ENCODE data around the gene TRIM46. TPM values are rescaled to one million over a fixed set of nuclear protein-coding genes. Genes with fewer than 3 reads are reported as not detected.

The TRIM46 gene
- total RNA-seq, 1 donor from 2014 or later, result 1.2 TPM

- peaks cover 38% of the 10 kb centered on the region for H3K36me3 Mint-ChIP-seq (ENCODE audit: low read depth)
These were observed 36.9 kb upstream of the TRIM46 start for GRCh38 chr1:155136748-155137147.

GRCh38 chr1:155137154-155137949 lies 36.3 kb upstream of the TRIM46 start:
- intact Hi-C loops (cut with micrococcal nuclease), result loop anchor here (2.0 kb wide), 2 partner anchors 13 to 53 kb away; no protein-coding TSS in a partner anchor
- Mint-ChIP-seq H3K36me3 (ENCODE audit: low read depth) (peaks cover 38% of the 10 kb centered on the region), H3K27ac (peak overlapping the region; percentile 99), H3K9me3 (no peaks in the 10 kb centered on the region), H3K4me3 (peak overlapping the region; percentile 96), H3K27me3 (no peaks in the 10 kb centered on the region), H3K4me1 (peaks cover 47% of the 10 kb centered on the region)
- CTCF ChIA-PET, result interaction anchor here (1.7 to 4.5 kb wide), 2 partner anchors 30 to 35 kb away, joined by 5 to 40 read pairs; partner anchors contain the start of gene KRTCAP2
- DNase-seq (no peak), ATAC-seq (ENCODE audit: low read depth) (no peak)
- POLR2A ChIA-PET, result interaction anchor here (1.1 to 5.4 kb wide), 5 partner anchors 11 to 591 kb away, joined by 3 to 92 read pairs (median 63); partner anchors contain the start of genes KRTCAP2 and TRIM46
- no peak for TF ChIP-seq CTCF (IDR thresholded peaks at IDR 0.05)

More at GRCh38 chr1:155136748-155137147, 36.9 kb upstream of the TRIM46 start:
- Mint-ChIP-seq H3K4me3 (peak overlapping the region; percentile 96), H3K27ac (peak overlapping the region; percentile 99), H3K4me1 (peaks cover 47% of the 10 kb centered on the region), H3K9me3 (no peaks in the 10 kb centered on the region), H3K27me3 (no peaks in the 10 kb centered on the region)
- no peak for TF ChIP-seq CTCF (IDR thresholded peaks at IDR 0.05)
- DNase-seq (no peak), ATAC-seq (ENCODE audit: low read depth) (peak; percentile 0)
- ChIA-PET CTCF (interaction anchor here (1.7 to 4.5 kb wide), 2 partner anchors 31 to 36 kb away, joined by 5 to 40 read pairs; partner anchors contain the start of gene KRTCAP2), POLR2A (interaction anchor here (0.9 to 5.4 kb wide), 9 partner anchors 11 to 1169 kb away, joined by 3 to 92 read pairs (median 10); partner anchors contain the start of genes CLK2, CREB3L4, KRTCAP2 and TRIM46)
- intact Hi-C loops (cut with micrococcal nuclease), result loop anchor here (2.0 kb wide), 2 partner anchors 14 to 52 kb away; no protein-coding TSS in a partner anchor

- no peak for TF ChIP-seq CTCF (IDR thresholded peaks at IDR 0.05)
- peak within 1 kb of the TSS; percentile 97 for H3K27ac Mint-ChIP-seq
- DNase-seq (peak; percentile 84), ATAC-seq (ENCODE audit: low read depth) (peak; percentile 61)
- H3K27me3 Mint-ChIP-seq, result no peaks in the 10 kb centered on the region
- intact Hi-C loops (cut with micrococcal nuclease), result loop anchor here (1.0 kb wide), 3 partner anchors 27 to 55 kb away; partner anchors contain the start of genes KRTCAP2 and TRIM46
- H3K9me3 Mint-ChIP-seq, result no peaks in the 10 kb centered on the region
- peaks cover 42% of the 10 kb centered on the region for H3K4me1 Mint-ChIP-seq
- POLR2A ChIA-PET, result interaction anchor here (0.7 to 1.6 kb wide), 5 partner anchors 9 to 88 kb away, joined by 3 to 9 read pairs (median 6); partner anchors contain the start of gene KRTCAP2
- peaks cover 38% of the 10 kb centered on the region for H3K36me3 Mint-ChIP-seq (ENCODE audit: low read depth)
- peak within 1 kb of the TSS; percentile 96 for H3K4me3 Mint-ChIP-seq
- CTCF ChIA-PET, result interaction anchor here (0.7 to 1.5 kb wide), 2 partner anchors 28 to 49 kb away, joined by 4 read pairs; no protein-coding TSS in a partner anchor
These were observed 33.6 kb upstream of the TRIM46 start, which contains the start of gene DPM3 for GRCh38 chr1:155139895-155140629. DPM3 (minus strand) TSS chr1:155140531; CDS start chr1:155140240, 291 bp downstream.

- no peaks in the 10 kb centered on the region for H3K9me3 Mint-ChIP-seq
- POLR2A ChIA-PET, result interaction anchor here (0.6 to 1.6 kb wide), 5 partner anchors 9 to 106 kb away, joined by 3 to 8 read pairs (median 5); partner anchors contain the start of gene KRTCAP2
- CTCF ChIA-PET, result interaction anchor here (0.7 to 1.5 kb wide), 2 partner anchors 27 to 49 kb away, joined by 4 read pairs; no protein-coding TSS in a partner anchor
These were observed 33.1 kb upstream of the TRIM46 start for GRCh38 chr1:155140630-155140953.

More at GRCh38 chr1:155140630-155140953, 33.1 kb upstream of the TRIM46 start:
- DNase-seq (no peak), ATAC-seq (ENCODE audit: low read depth) (no peak)
- intact Hi-C loops (cut with micrococcal nuclease), result loop anchor here (1.0 kb wide), 3 partner anchors 27 to 55 kb away; partner anchors contain the start of genes KRTCAP2 and TRIM46
- H3K4me1 Mint-ChIP-seq, result peaks cover 37% of the 10 kb centered on the region
- H3K36me3 Mint-ChIP-seq (ENCODE audit: low read depth), result peaks cover 33% of the 10 kb centered on the region
- no peaks in the 10 kb centered on the region for H3K27me3 Mint-ChIP-seq
- peak overlapping the region; percentile 96 for H3K4me3 Mint-ChIP-seq
- TF ChIP-seq CTCF (IDR thresholded peaks at IDR 0.05), result no peak
- peak overlapping the region; percentile 97 for H3K27ac Mint-ChIP-seq
